NCI-H748 treated with DMSO at 0.1 percent for 48 hours (cell line): ENCODE measurements around the gene GUCA2A.
A peak's percentile ranks its signal among the peaks of the same experiment; 100 is the strongest.

Source experiments
- DNase-seq: peaks from one replicate; lab custom pipeline; 2025; lab: John Stamatoyannopoulos, UW

Gene GUCA2A

GRCh38 chr1:42176902-42177519, 12.5 kb upstream of the GUCA2A start:
- DNase-seq = peak; percentile 99

GRCh38 chr1:42175314-42176054, 10.9 kb upstream of the GUCA2A start:
- no peak for DNase-seq

GRCh38 chr1:42173961-42174735, 9.6 kb upstream of the GUCA2A start:
- DNase-seq = no peak

GRCh38 chr1:42173155-42173933, 8.8 kb upstream of the GUCA2A start:
- DNase-seq = peak; percentile 97

GRCh38 chr1:42172381-42173133, 8.0 kb upstream of the GUCA2A start:
- no peak for DNase-seq

GRCh38 chr1:42171679-42172266, 7.2 kb upstream of the GUCA2A start:
- no peak for DNase-seq

GRCh38 chr1:42170779-42171621, 6.5 kb upstream of the GUCA2A start:
- no peak for DNase-seq

- DNase-seq = no peak
Measured at GRCh38 chr1:42168763-42169162, 4.2 kb upstream of the GUCA2A start.

- no peak for DNase-seq
Measured at GRCh38 chr1:42168391-42168670, 3.8 kb upstream of the GUCA2A start.

- no peak for DNase-seq
Measured at GRCh38 chr1:42167611-42168390, 3.3 kb upstream of the GUCA2A start.

- peak; percentile 100 for DNase-seq
Measured at GRCh38 chr1:42165511-42166210, 1.1 kb upstream of the GUCA2A start.

- no peak for DNase-seq
Measured at GRCh38 chr1:42163536-42164503, 725 bp downstream of the GUCA2A start.

- DNase-seq = no peak
Measured at GRCh38 chr1:42163114-42163513, 1.4 kb downstream of the GUCA2A start.

- DNase-seq = no peak
Measured at GRCh38 chr1:42162181-42162580, 2.4 kb downstream of the GUCA2A start.

GRCh38 chr1:42158189-42158588, 6.4 kb downstream of the GUCA2A start:
- no peak for DNase-seq

- no peak for DNase-seq
Measured at GRCh38 chr1:42157667-42158066, 6.9 kb downstream of the GUCA2A start.

- no peak for DNase-seq
Measured at GRCh38 chr1:42155362-42155761, 9.2 kb downstream of the GUCA2A start.

GRCh38 chr1:42154685-42155084, 9.9 kb downstream of the GUCA2A start:
- no peak for DNase-seq
